Motor neuron (in vitro differentiated cells): ENCODE data around the gene MBP. TPM values are rescaled to one million over a fixed set of nuclear protein-coding genes. Genes with fewer than 3 reads are reported as not detected.
A peak's percentile ranks its signal among the peaks of the same experiment; 100 is the strongest.

Experiments
- ATAC-seq, 8 experiments: fragments of 200-7000 bp; cut with Tn5 transposase; replicated peaks in 6 of 8; 2 replicates each; pipeline ENCODE4 v1.8.0; 2021; ENCODE audit warnings: mild to moderate bottlenecking in 8 of 8, moderate library complexity in 8 of 8
- H3K27ac ChIP-seq, 2 donors: fragments of 250-450 bp; sonication (Bioruptor Pico); 2 replicates each; pipeline ENCODE4 v1.9.0; 2021; ENCODE audit warnings: antibody characterized with exemption in 2 of 2, mild to moderate bottlenecking in 2 of 2, moderate library complexity in 1 of 2
- H3K4me1 ChIP-seq, 2 donors: fragments of 250-450 bp; sonication (Bioruptor Pico); replicated peaks in 1 of 2; 2 replicates each; pipeline ENCODE4 v1.6.1; 2021; ENCODE audit warnings: antibody characterized with exemption in 2 of 2, mild to moderate bottlenecking in 2 of 2, moderate library complexity in 1 of 2
- H3K4me3 ChIP-seq, 5 donors: fragments of 250-450 bp; sonication (Bioruptor Pico); 2 replicates each; pipeline ENCODE4 v1.9.0; 2021; ENCODE audit warnings: antibody characterized with exemption in 5 of 5, mild to moderate bottlenecking in 5 of 5, moderate library complexity in 4 of 5
- WGBS, 10 experiments: fragments of 450-650 bp; shearing (Covaris generic); methylation state at CpG; one replicate each; pipeline ENCODE4 v1.0.0; 2022; 5-methylcytosine and 5-hydroxymethylcytosine counted together
- in situ Hi-C, 9 experiments: fragments of 400-800 bp; cut with MboI; loops; one replicate each; pipeline ENCODE4 v1.15.0; 2021; ENCODE audit warnings: low sequenced_read_pairs in 9 of 9, low pct_unique_long_range_greater_than_20kb in 2 of 9; ENCODE audit not compliant: unreplicated experiment in 9 of 9
- total RNA-seq, 8 experiments: library from RNA; unstranded; fragments of 300-600 nt; gene quantifications; 2 replicates each; pipeline versions ENCODE4 v1.2.3 to v1.2.4, GENCODE V29; 2022

The MBP gene
- total RNA-seq, 8 experiments from 2014 or later = 1.6 to 52.1 (median 4.0) TPM

GRCh38 chr18:77113361-77114151 is 19.0 kb downstream of the MBP start:
- ATAC-seq = no peak
- no peak overlapping the region for H3K27ac ChIP-seq
- in situ Hi-C loops = no loop called here

GRCh38 chr18:77112747-77113092 is 19.9 kb downstream of the MBP start:
- H3K4me3 ChIP-seq = no peak overlapping the region

More at GRCh38 chr18:77113361-77114151, 19.0 kb downstream of the MBP start:
- Histone ChIP-seq H3K4me3 (no peak overlapping the region), H3K4me1 (peaks cover 8 to 15% of the 10 kb centered on the region in 2 donors)
- WGBS, 10 experiments = 82 to 100% (median 100%) methylated on average over 1 to 7 of the region's 15 CpGs; no CpG with 5 or more reads in 1 of the 10 experiments

GRCh38 chr18:77111951-77112746 is 20.4 kb downstream of the MBP start:
- H3K27ac ChIP-seq = no peak overlapping the region
- ATAC-seq = no peak
- WGBS, 10 experiments = 75 to 100% (median 85%) methylated on average over 1 to 22 of the region's 43 CpGs
- in situ Hi-C loops = no loop called here
- H3K4me1 ChIP-seq = peaks cover 22 to 29% of the 10 kb centered on the region in 2 donors
- H3K4me3 ChIP-seq = no peak overlapping the region

More at GRCh38 chr18:77112747-77113092, 19.9 kb downstream of the MBP start:
- Histone ChIP-seq H3K27ac (no peak overlapping the region), H3K4me1 (peaks cover 17 to 23% of the 10 kb centered on the region in 2 donors)
- in situ Hi-C loops = no loop called here
- ATAC-seq = no peak
- 91 to 100% (median 98%) methylated on average over 1 to 7 of the region's 7 CpGs; no CpG with 5 or more reads in 4 of the 10 experiments for WGBS, 10 experiments

GRCh38 chr18:77111449-77111848 is 21.1 kb downstream of the MBP start:
- in situ Hi-C loops = no loop called here
- Histone ChIP-seq H3K4me3 (no peak overlapping the region), H3K4me1 (peaks cover 23 to 29% of the 10 kb centered on the region in 2 donors), H3K27ac (no peak overlapping the region)
- WGBS, 10 experiments = 58 to 90% (median 80%) methylated on average over 1 to 5 of the region's 11 CpGs; no CpG with 5 or more reads in 2 of the 10 experiments
- peak in 2 of 8 experiments; percentile 10 for ATAC-seq

GRCh38 chr18:77110936-77111335 is 21.6 kb downstream of the MBP start:
- Histone ChIP-seq H3K27ac (no peak overlapping the region), H3K4me3 (no peak overlapping the region), H3K4me1 (peaks cover 23 to 29% of the 10 kb centered on the region in 2 donors)
- in situ Hi-C loops = no loop called here
- 80 to 100% (median 99%) methylated on average over 2 to 8 of the region's 14 CpGs; no CpG with 5 or more reads in 2 of the 10 experiments for WGBS, 10 experiments
- ATAC-seq = no peak

- in situ Hi-C loops = no loop called here
- Histone ChIP-seq H3K4me3 (no peak overlapping the region), H3K4me1 (peaks cover 23 to 29% of the 10 kb centered on the region in 2 donors), H3K27ac (no peak overlapping the region)
- 89 to 100% (median 100%) methylated on average over 1 to 3 of the region's 3 CpGs; no CpG with 5 or more reads in 5 of the 10 experiments for WGBS, 10 experiments
- ATAC-seq = no peak
Observed at GRCh38 chr18:77110400-77110799, 22.2 kb downstream of the MBP start.

- ATAC-seq = peak in 1 of 8 experiments; percentile 62
- no peak overlapping the region for H3K4me3 ChIP-seq
- H3K4me1 ChIP-seq = peaks cover 23 to 24% of the 10 kb centered on the region in 2 donors
- no peak overlapping the region for H3K27ac ChIP-seq
- in situ Hi-C loops = no loop called here
- 3 to 100% (median 90%) methylated on average over 1 to 5 of the region's 5 CpGs for WGBS, 10 experiments
Observed at GRCh38 chr18:77109648-77110019, 22.9 kb downstream of the MBP start.

- Histone ChIP-seq H3K27ac (no peak overlapping the region), H3K4me1 (peaks cover 18 to 20% of the 10 kb centered on the region in 2 donors), H3K4me3 (no peak overlapping the region)
- peak in 1 of 8 experiments; percentile 3 for ATAC-seq
- in situ Hi-C loops = no loop called here
- 17 to 100% (median 83%) methylated on average over 1 to 7 of the region's 7 CpGs; no CpG with 5 or more reads in 1 of the 10 experiments for WGBS, 10 experiments
Observed at GRCh38 chr18:77108821-77109647, 23.5 kb downstream of the MBP start.

GRCh38 chr18:77108001-77108692 is 24.4 kb downstream of the MBP start:
- Histone ChIP-seq H3K27ac (peak overlapping the region; percentile 28 to 41), H3K4me3 (no peak overlapping the region), H3K4me1 (peaks cover 17 to 18% of the 10 kb centered on the region in 2 donors)
- 4 to 60% (median 35%) methylated on average over 2 to 13 of the region's 13 CpGs; no CpG with 5 or more reads in 1 of the 10 experiments for WGBS, 10 experiments
- peak; percentile 38 to 98 (median 95) for ATAC-seq
- in situ Hi-C loops = no loop called here

GRCh38 chr18:77107292-77107691 is 25.3 kb downstream of the MBP start:
- no peak for ATAC-seq
- WGBS, 10 experiments = 39 to 100% (median 83%) methylated on average over 2 to 5 of the region's 5 CpGs; no CpG with 5 or more reads in 3 of the 10 experiments
- in situ Hi-C loops = no loop called here

GRCh38 chr18:77106331-77106730 is 26.3 kb downstream of the MBP start:
- peak in 1 of 8 experiments; percentile 1 for ATAC-seq
- H3K4me3 ChIP-seq = no peak overlapping the region
- H3K4me1 ChIP-seq = peaks cover 22 to 28% of the 10 kb centered on the region in 2 donors
- in situ Hi-C loops = no loop called here
- no peak overlapping the region for H3K27ac ChIP-seq
- WGBS, 10 experiments = 48 to 95% (median 91%) methylated on average over 2 to 15 of the region's 15 CpGs; no CpG with 5 or more reads in 3 of the 10 experiments

More at GRCh38 chr18:77107292-77107691, 25.3 kb downstream of the MBP start:
- Histone ChIP-seq H3K27ac (no peak overlapping the region), H3K4me3 (no peak overlapping the region), H3K4me1 (peaks cover 18 to 21% of the 10 kb centered on the region in 2 donors)

GRCh38 chr18:77105680-77106079 is 26.9 kb downstream of the MBP start:
- Histone ChIP-seq H3K4me3 (no peak overlapping the region), H3K4me1 (peaks cover 22 to 28% of the 10 kb centered on the region in 2 donors), H3K27ac (no peak overlapping the region)
- peak in 2 of 8 experiments; percentile 2 to 6 for ATAC-seq
- in situ Hi-C loops = no loop called here
- 0 to 100% (median 93%) methylated on average over 1 to 3 of the region's 3 CpGs for whole genome bisulfite sequencing, 10 experiments
